GM23338 (cell line): Measurements from ENCODE around the gene SLC9C1. TPM values are rescaled to one million over a fixed set of nuclear protein-coding genes. Genes with fewer than 3 reads are reported as not detected.

ENCODE experiments used
- ATAC-seq: fragments of 200-7000 bp; cut with Tn5 transposase; 3 replicates; pipeline ENCODE4 v1.9.1; 2020
- DNase-seq: peaks from one replicate; pipeline ENCODE4 v3.0.0-alpha.2; 2015; ENCODE audit warnings: low spot score
- H2AFZ ChIP-seq: fragments of 200-600 bp; sonication (generic); 2 replicates; pipeline ENCODE4 v1.8.0; 2016; ENCODE audit warnings: antibody characterized with exemption, mild to moderate bottlenecking, moderate library complexity
- H3F3A ChIP-seq: fragments of 200-600 bp; sonication (generic); replicated peaks from 2 replicates; pipeline ENCODE4 v1.8.0; 2017; ENCODE audit warnings: antibody characterized with exemption, mixed run types, low read depth
- H3K27ac ChIP-seq: fragments of 200-600 bp; sonication (generic); 2 replicates; pipeline ENCODE4 v1.6.1; 2016; ENCODE audit warnings: low read depth
- H3K27me3 ChIP-seq: fragments of 200-600 bp; sonication (generic); 2 replicates; pipeline ENCODE4 v1.8.0; 2016; ENCODE audit warnings: mild to moderate bottlenecking, mixed run types, moderate library complexity; ENCODE audit not compliant: insufficient read depth
- H3K36me3 ChIP-seq: fragments of 200-600 bp; sonication (generic); 2 replicates; pipeline ENCODE4 v1.8.0; 2016; ENCODE audit warnings: mild to moderate bottlenecking; ENCODE audit not compliant: insufficient read depth
- H3K4me1 ChIP-seq: fragments of 200-600 bp; sonication (generic); 2 replicates; pipeline ENCODE4 v1.8.0; 2016; ENCODE audit warnings: mild to moderate bottlenecking, moderate library complexity; ENCODE audit not compliant: insufficient read depth
- H3K4me2 ChIP-seq: fragments of 200-600 bp; sonication (generic); 2 replicates; pipeline ENCODE4 v1.7.1; 2017; ENCODE audit warnings: mixed run types
- H3K4me3 ChIP-seq: fragments of 200-600 bp; sonication (generic); 2 replicates; pipeline ENCODE4 v1.6.1; 2016; ENCODE audit warnings: mixed run types
- H3K79me2 ChIP-seq: fragments of 200-600 bp; sonication (generic); replicated peaks from 2 replicates; pipeline ENCODE4 v1.8.0; 2017; ENCODE audit warnings: mild to moderate bottlenecking; ENCODE audit not compliant: insufficient read depth
- H3K9me2 ChIP-seq: fragments of 200-600 bp; sonication (generic); 2 replicates; pipeline ENCODE4 v1.8.0; 2017; ENCODE audit not compliant: insufficient read depth
- H4K20me1 ChIP-seq: fragments of 200-600 bp; sonication (generic); replicated peaks from 2 replicates; pipeline ENCODE4 v1.8.0; 2017; ENCODE audit warnings: mild to moderate bottlenecking; ENCODE audit not compliant: insufficient read depth
- H3K27ac Mint-ChIP-seq: 2 replicates; pipeline ENCODE4 v1.8.0; 2020; ENCODE audit warnings: inconsistent platforms, mild to moderate bottlenecking, moderate library complexity, mixed read lengths
- H3K27me3 Mint-ChIP-seq: 3 replicates; pipeline ENCODE4 v1.8.0; 2022; ENCODE audit warnings: low read depth, mild to moderate bottlenecking, moderate library complexity, mixed read lengths, inconsistent platforms; ENCODE audit not compliant: insufficient read depth, poor library complexity
- H3K36me3 Mint-ChIP-seq: 3 replicates; pipeline ENCODE4 v1.8.0; 2021; ENCODE audit warnings: low read depth, mild to moderate bottlenecking, inconsistent platforms, moderate library complexity, mixed read lengths
- H3K4me1 Mint-ChIP-seq: 3 replicates; pipeline ENCODE4 v1.8.0; 2020; ENCODE audit warnings: mild to moderate bottlenecking, inconsistent platforms, mixed read lengths
- H3K4me3 Mint-ChIP-seq: 3 replicates; pipeline ENCODE4 v1.8.0; 2021; ENCODE audit warnings: moderate library complexity, mild to moderate bottlenecking, inconsistent platforms, mixed read lengths
- H3K9me3 Mint-ChIP-seq: 3 replicates; pipeline ENCODE4 v1.8.0; 2020; ENCODE audit warnings: moderate library complexity, mild to moderate bottlenecking, inconsistent platforms, mixed read lengths
- CREB1 ChIP-seq: fragments of 250-450 bp; sonication (Bioruptor Pico); IDR thresholded peaks from 2 replicates; pipeline ENCODE4 v1.5.0; 2020; ENCODE audit warnings: low read depth, mild to moderate bottlenecking, moderate library complexity
- ETS1 ChIP-seq: IDR thresholded peaks from 2 replicates; pipeline ENCODE4 v1.6.1; 2016; ENCODE audit warnings: antibody characterized with exemption
- EZH2 ChIP-seq: fragments of 200-600 bp; sonication (generic); IDR thresholded peaks from one replicate; pipeline ENCODE4 v1.8.0; 2017; ENCODE audit warnings: antibody characterized with exemption, mild to moderate bottlenecking, low read depth; ENCODE audit not compliant: unreplicated experiment
- EZH2phosphoT487 ChIP-seq: fragments of 200-600 bp; sonication (generic); IDR thresholded peaks from one replicate; pipeline ENCODE4 v1.8.1; 2018; ENCODE audit warnings: antibody characterized with exemption; ENCODE audit not compliant: unreplicated experiment
- NANOG ChIP-seq: IDR thresholded peaks from 2 replicates; pipeline ENCODE4 v1.6.1; 2016; ENCODE audit warnings: antibody characterized with exemption, borderline replicate concordance
- POLR2AphosphoS5 ChIP-seq: IDR thresholded peaks from 2 replicates; pipeline ENCODE4 v1.6.1; 2016; ENCODE audit warnings: antibody characterized with exemption, low read depth
- REST ChIP-seq: IDR thresholded peaks from one replicate; pipeline ENCODE4 v1.6.1; 2018; ENCODE audit warnings: antibody characterized with exemption; ENCODE audit not compliant: unreplicated experiment
- STAT1 ChIP-seq: IDR thresholded peaks from one replicate; pipeline ENCODE4 v1.6.1; 2016; ENCODE audit warnings: antibody characterized with exemption; ENCODE audit not compliant: unreplicated experiment
- ZNF331 ChIP-seq: fragments of 250-450 bp; sonication (Bioruptor Pico); IDR thresholded peaks from 2 replicates; pipeline ENCODE4 v1.5.0; 2020; ENCODE audit warnings: low read depth, mild to moderate bottlenecking, moderate library complexity
- polyA plus RNA-seq: library from polyadenylated mRNA; unstranded; fragments of >200 nt; fragmentation: Nextera tagmentation; extraction: Ambion mirVana; gene quantifications from 2 replicates; pipeline ENCODE4 v1.2.1, GENCODE V29; 2016
- total RNA-seq: library from RNA; depleted of rRNA; stranded (reverse); fragments of >200 nt; shearing (Covaris generic); gene quantifications from 2 replicates; pipeline ENCODE4 v1.2.3, GENCODE V29; 2014

Gene SLC9C1
- total and polyA plus RNA-seq, 2 experiments from 2014 or later, result 0.97 to 1.8 TPM

GRCh38 chr3:112092496-112093179 is 201.4 kb downstream of the SLC9C1 start:
- H3K4me3 Mint-ChIP-seq, result no peak overlapping the region
- Histone ChIP-seq H3K27ac (peak overlapping the region; percentile 63), H3F3A (no peaks in the 10 kb centered on the region), H2AFZ (no peak overlapping the region), H3K4me2 (peak overlapping the region; percentile 40; the same call in 1 of the 2 replicates), H3K27me3 (no peaks in the 10 kb centered on the region), H3K4me1 (peaks cover 24% of the 10 kb centered on the region), H3K79me2 (peaks cover 53% of the 10 kb centered on the region), H4K20me1 (peaks cover 3% of the 10 kb centered on the region; the same call in 1 of the 2 replicates), H3K4me3 (no peak overlapping the region), H3K9me2 (peaks cover 4% of the 10 kb centered on the region; the same call in 1 of the 2 replicates), H3K36me3 (no peaks in the 10 kb centered on the region)
- H3K36me3 Mint-ChIP-seq, result no peaks in the 10 kb centered on the region; the same call in 2 of the 3 replicates
- no peaks in the 10 kb centered on the region for H3K9me3 Mint-ChIP-seq
- TF ChIP-seq POLR2AphosphoS5 (no peak), EZH2phosphoT487 (no peak), REST (no peak)
- peak overlapping the region; percentile 54 for H3K27ac Mint-ChIP-seq
- DNase-seq, result peak; percentile 50
- peak; percentile 59 for ATAC-seq
- peaks cover 30% of the 10 kb centered on the region for H3K4me1 Mint-ChIP-seq
- peaks cover 1% of the 10 kb centered on the region for H3K27me3 Mint-ChIP-seq

GRCh38 chr3:112090887-112091586 is 203.0 kb downstream of the SLC9C1 start:
- peaks cover 3% of the 10 kb centered on the region; the same call in 1 of the 2 replicates for H4K20me1 ChIP-seq
- no peak for TF ChIP-seq EZH2phosphoT487
- TF ChIP-seq ZNF331, result no peak
- no peak for TF ChIP-seq CREB1 (CRISPR knock-in tag)
- TF ChIP-seq NANOG, result no peak
- TF ChIP-seq ETS1, result no peak
- TF ChIP-seq POLR2AphosphoS5, result no peak
- no peak for TF ChIP-seq STAT1
- TF ChIP-seq REST, result no peak
- no peak for TF ChIP-seq EZH2
- H3F3A ChIP-seq, result no peaks in the 10 kb centered on the region
- Mint-ChIP-seq H3K27ac (0 out of 2 replicates have a peak overlapping the region, but pooled peaks have one; percentile 15), H3K9me3 (no peaks in the 10 kb centered on the region), H3K36me3 (no peaks in the 10 kb centered on the region; the same call in 2 of the 3 replicates), H3K27me3 (peaks cover 4% of the 10 kb centered on the region), H3K4me1 (peaks cover 37% of the 10 kb centered on the region), H3K4me3 (no peak overlapping the region)
- peaks cover 57% of the 10 kb centered on the region for H3K79me2 ChIP-seq
- no peak for ATAC-seq
- H3K27ac ChIP-seq, result no peak overlapping the region
- no peak for DNase-seq
- peaks cover 29% of the 10 kb centered on the region for H3K4me1 ChIP-seq
- peaks cover 4% of the 10 kb centered on the region; the same call in 1 of the 2 replicates for H3K9me2 ChIP-seq
- H3K4me3 ChIP-seq, result no peak overlapping the region
- H2AFZ ChIP-seq, result no peak overlapping the region
- H3K4me2 ChIP-seq, result no peak overlapping the region
- H3K36me3 ChIP-seq, result no peaks in the 10 kb centered on the region
- H3K27me3 ChIP-seq, result no peaks in the 10 kb centered on the region
